SK-N-MC (cell line): ENCODE results near the gene BSPRY.
"Not testable (repeated sequence)": the region's sequence is repeated elsewhere in the genome, so short reads cannot be mapped to it uniquely, and the experiment has no call there.

Experiments
- DNase-seq: peaks from one replicate; pipeline ENCODE4 v3.0.0-alpha.2; 2011; ENCODE audit warnings: low read depth, low spot score
- H3K27ac ChIP-seq: fragments of 200-600 bp; sonication (generic); 2 replicates; pipeline ENCODE4 v1.5.1; 2016; ENCODE audit warnings: mixed run types
- H3K36me3 ChIP-seq: fragments of 200-600 bp; sonication (generic); 2 replicates; pipeline ENCODE4 v1.6.1; 2017; ENCODE audit warnings: antibody characterized with exemption, low read length, mixed read lengths; ENCODE audit not compliant: insufficient read depth
- H3K4me3 ChIP-seq: fragments of 200-600 bp; sonication (generic); 2 replicates; pipeline ENCODE4 v1.5.1; 2016
- H3K9ac ChIP-seq: fragments of 200-600 bp; sonication (generic); 2 replicates; pipeline ENCODE4 v1.8.0; 2017; ENCODE audit warnings: mixed run types, mixed read lengths; ENCODE audit not compliant: insufficient read length
- H3K9me3 ChIP-seq: fragments of 200-600 bp; sonication (generic); 2 replicates; pipeline ENCODE4 v1.6.1; 2017; ENCODE audit warnings: low read depth, mild to moderate bottlenecking, antibody characterized with exemption, low read length, moderate library complexity, mixed read lengths
- EZH2 ChIP-seq: fragments of 200-600 bp; sonication (generic); IDR thresholded peaks from one replicate; pipeline ENCODE4 v1.6.1; 2017; ENCODE audit warnings: antibody characterized with exemption
- FOXP2 ChIP-seq: optimal IDR thresholded peaks from 2 replicates; pipeline ENCODE3; 2011; ENCODE audit warnings: mild to moderate bottlenecking, moderate library complexity; ENCODE audit not compliant: insufficient read depth; ENCODE audit errors: extremely low read length, control extremely low read depth
- POLR2AphosphoS5 ChIP-seq: IDR thresholded peaks from 2 replicates; pipeline ENCODE4 v1.6.1; 2012; ENCODE audit warnings: mild to moderate bottlenecking, low read depth, low read length, borderline replicate concordance

The BSPRY gene

GRCh38 chr9:113380869-113381378, 31.6 kb downstream of the BSPRY start:
- H3K9ac ChIP-seq = no peak overlapping the region
- DNase-seq = no peak

GRCh38 chr9:113381441-113381840, 32.1 kb downstream of the BSPRY start:
- not testable (repeated sequence) for H3K9me3 ChIP-seq, H3K4me3 ChIP-seq, DNase-seq, H3K9ac ChIP-seq, H3K27ac ChIP-seq, H3K36me3 ChIP-seq

More at GRCh38 chr9:113380869-113381378, 31.6 kb downstream of the BSPRY start:
- Histone ChIP-seq H3K4me3 (no peak overlapping the region), H3K9me3 (no peaks in the 10 kb centered on the region), H3K36me3 (no peaks in the 10 kb centered on the region), H3K27ac (no peak overlapping the region)
- TF ChIP-seq EZH2 (no peak), POLR2AphosphoS5 (no peak), FOXP2 (no peak)

- Histone ChIP-seq H3K9me3 (no peaks in the 10 kb centered on the region), H3K36me3 (no peaks in the 10 kb centered on the region; the same call in 1 of the 2 replicates), H3K27ac (no peak overlapping the region), H3K9ac (no peak overlapping the region), H3K4me3 (no peak overlapping the region)
- TF ChIP-seq FOXP2 (no peak), POLR2AphosphoS5 (no peak), EZH2 (no peak)
- DNase-seq = no peak
These were observed 32.6 kb downstream of the BSPRY start for GRCh38 chr9:113381909-113382411.

GRCh38 chr9:113386571-113387393, 37.4 kb downstream of the BSPRY start:
- Histone ChIP-seq H3K36me3 (peaks cover 4% of the 10 kb centered on the region; the same call in 1 of the 2 replicates), H3K9me3 (no peaks in the 10 kb centered on the region), H3K9ac (no peak overlapping the region), H3K4me3 (no peak overlapping the region), H3K27ac (no peak overlapping the region)
- no peak for DNase-seq
- TF ChIP-seq FOXP2 = no peak
- no peak for TF ChIP-seq EZH2

GRCh38 chr9:113387560-113388230, 38.4 kb downstream of the BSPRY start:
- no peak overlapping the region for H3K27ac ChIP-seq
- TF ChIP-seq EZH2 (no peak), POLR2AphosphoS5 (no peak), FOXP2 (no peak)
- H3K9me3 ChIP-seq = no peaks in the 10 kb centered on the region
- no peak overlapping the region for H3K4me3 ChIP-seq
- peaks cover 9% of the 10 kb centered on the region; the same call in 1 of the 2 replicates for H3K36me3 ChIP-seq
- no peak for DNase-seq
- H3K9ac ChIP-seq = no peak overlapping the region

GRCh38 chr9:113388833-113389232, 39.5 kb downstream of the BSPRY start:
- H3K4me3 ChIP-seq = no peak overlapping the region
- H3K9ac ChIP-seq = no peak overlapping the region
- H3K27ac ChIP-seq = no peak overlapping the region
- H3K9me3 ChIP-seq = no peaks in the 10 kb centered on the region
- no peak for DNase-seq
- peaks cover 9% of the 10 kb centered on the region; the same call in 1 of the 2 replicates for H3K36me3 ChIP-seq
- TF ChIP-seq POLR2AphosphoS5 (no peak), EZH2 (no peak), FOXP2 (no peak)

- Histone ChIP-seq H3K36me3 (peaks cover 9% of the 10 kb centered on the region; the same call in 1 of the 2 replicates), H3K9me3 (no peaks in the 10 kb centered on the region), H3K4me3 (no peak overlapping the region), H3K9ac (no peak overlapping the region), H3K27ac (no peak overlapping the region)
- TF ChIP-seq FOXP2 (no peak), POLR2AphosphoS5 (no peak), EZH2 (no peak)
- DNase-seq = no peak
These were observed 40.1 kb downstream of the BSPRY start for GRCh38 chr9:113389451-113389850.

- Histone ChIP-seq H3K9ac (no peak overlapping the region), H3K27ac (no peak overlapping the region), H3K4me3 (no peak overlapping the region), H3K9me3 (no peaks in the 10 kb centered on the region), H3K36me3 (peaks cover 9% of the 10 kb centered on the region; the same call in 1 of the 2 replicates)
- DNase-seq = no peak
- no peak for TF ChIP-seq POLR2AphosphoS5
- TF ChIP-seq FOXP2 = no peak
- TF ChIP-seq EZH2 = no peak
These were observed 41.0 kb downstream of the BSPRY start for GRCh38 chr9:113390192-113390960.
